KMS-11 (cell line): ENCODE results near the gene ARHGEF17.

Experiments
- H2AFZ ChIP-seq: fragments of 200-600 bp; sonication (generic); 2 replicates; pipeline ENCODE4 v1.6.1; 2016; ENCODE audit warnings: antibody characterized with exemption, mixed run types, low read depth
- H3K27ac ChIP-seq: fragments of 200-600 bp; sonication (generic); 2 replicates; pipeline ENCODE4 v1.6.1; 2016; ENCODE audit warnings: mild to moderate bottlenecking, mixed run types
- H3K27me3 ChIP-seq: fragments of 200-600 bp; sonication (generic); 2 replicates; pipeline ENCODE4 v1.6.1; 2017; ENCODE audit warnings: mild to moderate bottlenecking, low read depth, mixed run types, moderate library complexity; ENCODE audit not compliant: insufficient read depth
- H3K36me3 ChIP-seq: fragments of 200-600 bp; sonication (generic); 2 replicates; pipeline ENCODE4 v1.6.1; 2017; ENCODE audit warnings: mild to moderate bottlenecking, mixed run types; ENCODE audit not compliant: insufficient read depth
- H3K4me1 ChIP-seq: fragments of 200-600 bp; sonication (generic); 2 replicates; pipeline ENCODE4 v1.6.1; 2016; ENCODE audit warnings: mild to moderate bottlenecking, low read depth, mixed run types; ENCODE audit not compliant: poor library complexity, severe bottlenecking
- H3K4me2 ChIP-seq: fragments of 200-600 bp; sonication (generic); 2 replicates; pipeline ENCODE4 v1.7.0; 2016; ENCODE audit warnings: mild to moderate bottlenecking, mixed run types
- H3K4me3 ChIP-seq: fragments of 200-600 bp; sonication (generic); IDR thresholded peaks from 2 replicates; pipeline ENCODE4 v1.6.1; 2017; ENCODE audit warnings: low read depth, low read length, mixed read lengths; ENCODE audit not compliant: insufficient read depth
- H3K79me2 ChIP-seq: fragments of 200-600 bp; sonication (generic); 2 replicates; pipeline ENCODE4 v1.6.1; 2016; ENCODE audit warnings: low read depth, mixed run types; ENCODE audit not compliant: insufficient read depth
- H3K9ac ChIP-seq: fragments of 200-600 bp; sonication (generic); 2 replicates; pipeline ENCODE4 v1.6.1; 2016; ENCODE audit warnings: mild to moderate bottlenecking, mixed run types
- H4K20me1 ChIP-seq: fragments of 200-600 bp; sonication (generic); 2 replicates; pipeline ENCODE4 v1.6.1; 2016; ENCODE audit warnings: mild to moderate bottlenecking, mixed run types; ENCODE audit not compliant: insufficient read depth
- CTCF ChIP-seq: fragments of 200-600 bp; sonication (generic); conservative IDR thresholded peaks from 2 replicates; pipeline ENCODE4 v1.6.1; 2017; ENCODE audit warnings: low read depth, mild to moderate bottlenecking, antibody characterized with exemption, low read length, moderate library complexity, mixed read lengths

Gene ARHGEF17

DNA sequence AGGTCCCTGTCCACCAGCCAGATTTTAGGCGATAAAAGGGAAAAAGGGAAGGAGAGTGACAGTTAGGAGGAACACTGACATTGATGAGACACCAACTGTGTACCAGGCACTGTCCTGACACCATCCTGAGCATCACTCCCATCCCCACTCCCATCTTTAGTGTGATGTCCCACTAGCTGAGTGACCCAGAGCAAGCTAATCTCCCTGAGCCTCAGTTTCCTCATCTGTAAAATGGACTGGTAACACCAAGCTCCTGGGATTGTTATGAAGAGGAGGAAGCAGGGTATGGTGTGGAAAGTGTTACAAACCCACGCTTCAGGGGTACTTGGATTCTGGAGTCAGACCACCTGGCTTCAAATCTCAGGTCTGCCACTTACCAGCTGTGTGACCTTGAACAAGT lies 44.4 kb upstream of the ARHGEF17 start:
- Histone ChIP-seq H3K4me3 (no peak overlapping the region), H2AFZ (no peak overlapping the region), H3K79me2 (no peaks in the 10 kb centered on the region), H3K9ac (no peak overlapping the region), H3K27me3 (no peaks in the 10 kb centered on the region), H3K4me2 (no peak overlapping the region), H3K4me1 (peaks cover 4% of the 10 kb centered on the region), H4K20me1 (no peaks in the 10 kb centered on the region), H3K27ac (no peak overlapping the region), H3K36me3 (no peaks in the 10 kb centered on the region)
- no peak for TF ChIP-seq CTCF

GRCh38 chr11:73265278-73265810 lies 42.7 kb upstream of the ARHGEF17 start:
- H2AFZ ChIP-seq, result no peak overlapping the region
- H3K4me3 ChIP-seq, result no peak overlapping the region
- no peaks in the 10 kb centered on the region for H3K36me3 ChIP-seq
- H3K4me2 ChIP-seq, result no peak overlapping the region
- H3K79me2 ChIP-seq, result no peaks in the 10 kb centered on the region
- no peaks in the 10 kb centered on the region for H4K20me1 ChIP-seq
- TF ChIP-seq CTCF, result no peak
- H3K4me1 ChIP-seq, result peaks cover 20% of the 10 kb centered on the region
- H3K27ac ChIP-seq, result no peak overlapping the region
- H3K9ac ChIP-seq, result no peak overlapping the region
- H3K27me3 ChIP-seq, result no peaks in the 10 kb centered on the region

DNA sequence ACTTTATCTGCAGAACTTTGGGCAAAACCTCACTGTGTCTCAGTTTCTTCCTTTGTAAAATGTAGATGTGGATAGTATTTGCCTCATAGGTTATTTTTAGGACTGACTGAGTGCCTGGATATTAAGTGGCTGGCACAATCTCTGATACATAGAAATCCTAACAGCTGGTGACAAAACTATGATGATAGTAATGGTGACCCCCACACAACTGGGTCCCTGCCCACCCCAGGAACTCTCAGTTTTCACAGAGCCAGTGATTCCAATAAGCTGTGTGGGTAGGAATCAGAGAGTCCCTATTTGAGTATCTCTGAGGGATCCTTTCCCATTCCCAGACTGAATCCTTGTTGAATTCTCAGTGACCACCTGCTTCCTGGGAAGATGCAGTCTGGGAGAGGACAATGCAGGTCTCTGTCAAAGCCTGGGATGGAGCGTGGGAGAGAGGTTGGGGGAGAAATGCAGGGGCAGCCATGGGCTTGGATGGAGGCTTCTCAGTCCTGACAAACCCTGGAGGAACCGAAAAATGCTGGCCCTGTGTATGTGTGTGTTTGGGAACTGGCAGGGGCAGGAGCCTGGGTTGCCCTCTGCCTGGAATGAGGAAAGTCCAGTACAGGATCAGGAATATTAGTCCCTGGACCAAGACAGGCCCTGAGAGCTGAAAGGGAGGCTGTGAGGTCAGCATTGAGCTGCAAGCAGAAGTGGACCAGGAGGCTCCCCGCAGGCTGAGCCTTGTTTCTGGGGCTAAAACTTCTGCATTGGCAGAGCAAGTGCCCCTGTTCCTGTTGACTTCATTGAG lies 42.0 kb upstream of the ARHGEF17 start:
- Histone ChIP-seq H3K4me1 (peaks cover 27% of the 10 kb centered on the region), H3K4me3 (no peak overlapping the region), H3K79me2 (no peaks in the 10 kb centered on the region), H2AFZ (no peak overlapping the region), H3K27ac (no peak overlapping the region), H4K20me1 (no peaks in the 10 kb centered on the region), H3K4me2 (no peak overlapping the region), H3K36me3 (no peaks in the 10 kb centered on the region), H3K27me3 (no peaks in the 10 kb centered on the region), H3K9ac (no peak overlapping the region)
- TF ChIP-seq CTCF, result no peak

GRCh38 chr11:73266646-73267020 lies 41.4 kb upstream of the ARHGEF17 start:
- Histone ChIP-seq H3K4me3 (no peak overlapping the region), H4K20me1 (no peaks in the 10 kb centered on the region), H3K27ac (no peak overlapping the region), H3K4me1 (peaks cover 33% of the 10 kb centered on the region), H3K79me2 (no peaks in the 10 kb centered on the region), H2AFZ (no peak overlapping the region), H3K36me3 (no peaks in the 10 kb centered on the region), H3K9ac (no peak overlapping the region), H3K27me3 (no peaks in the 10 kb centered on the region), H3K4me2 (no peak overlapping the region)
- no peak for TF ChIP-seq CTCF
